ENCODE measurements around the gene CSPG5.

Gene CSPG5

DNA sequence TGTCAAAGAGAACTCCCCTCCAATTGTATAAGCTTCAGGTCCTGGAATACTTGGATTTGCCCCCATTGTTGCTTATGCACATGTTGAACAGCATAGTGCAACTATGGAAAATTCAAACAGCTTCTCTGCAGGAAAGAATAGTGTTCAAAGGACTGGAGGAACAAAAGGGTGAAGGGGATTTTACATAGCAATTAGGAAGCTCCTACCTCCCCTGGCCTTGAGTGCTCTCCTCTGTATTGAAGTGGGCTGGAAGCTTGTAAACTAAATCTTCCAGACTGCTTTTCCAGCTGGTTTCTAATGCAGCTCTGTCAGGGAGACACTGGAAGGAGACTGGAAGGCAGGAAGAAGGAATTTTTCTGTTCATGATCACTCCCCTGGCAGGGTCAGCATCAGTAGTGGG lies 57.9 kb downstream of the CSPG5 start:
- in situ Hi-C loops (cut with HindIII; ENCODE audit: low sequenced_read_pairs), result no loop called here

GRCh38 chr3:47517937-47518336 lies 60.7 kb downstream of the CSPG5 start:
- no peak overlapping the region for H3K4me3 ChIP-seq (ENCODE audit: low read depth, low read length)
- no peak for TF ChIP-seq CTCF (IDR thresholded peaks at IDR 0.05; ENCODE audit: low read depth, low read length)
- in situ Hi-C loops (cut with HindIII; ENCODE audit: low sequenced_read_pairs), result no loop called here
- DNase-seq (ENCODE audit: low read depth, low spot score), result no peak

More for the DNA sequence above, 57.9 kb downstream of the CSPG5 start:
- H3K4me3 ChIP-seq (ENCODE audit: low read depth, low read length), result no peak overlapping the region
- DNase-seq (ENCODE audit: low read depth, low spot score), result no peak
- no peak for TF ChIP-seq CTCF (IDR thresholded peaks at IDR 0.05; ENCODE audit: low read depth, low read length)

GRCh38 chr3:47515864-47516319 lies 62.8 kb downstream of the CSPG5 start:
- in situ Hi-C loops (cut with HindIII; ENCODE audit: low sequenced_read_pairs), result no loop called here
- DNase-seq (ENCODE audit: low read depth, low spot score), result no peak
- no peak for TF ChIP-seq CTCF (IDR thresholded peaks at IDR 0.05; ENCODE audit: low read depth, low read length)

DNA sequence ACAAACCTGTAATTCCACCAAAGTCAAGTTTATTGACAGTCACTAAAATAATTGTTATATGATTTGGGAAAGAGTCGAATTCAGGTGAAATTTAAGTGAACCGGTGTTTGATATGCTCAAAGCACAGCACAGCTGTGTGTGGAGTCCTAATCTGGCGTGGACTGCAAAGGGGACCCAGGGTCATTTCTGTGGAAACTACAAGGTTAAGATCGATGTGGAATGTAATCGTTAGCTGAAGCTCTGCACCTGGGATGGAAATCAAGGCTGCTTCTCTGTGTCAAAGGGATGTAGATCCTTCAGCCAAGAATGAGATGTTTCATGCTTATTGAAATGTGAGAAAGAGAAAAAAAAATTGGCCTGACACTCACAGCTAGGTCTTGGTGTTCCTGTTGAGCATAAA lies 63.6 kb downstream of the CSPG5 start:
- in situ Hi-C loops (cut with HindIII; ENCODE audit: low sequenced_read_pairs), result no loop called here
- H3K4me3 ChIP-seq (ENCODE audit: low read depth, low read length), result no peak overlapping the region
- TF ChIP-seq CTCF (IDR thresholded peaks at IDR 0.05; ENCODE audit: low read depth, low read length), result no peak
- DNase-seq (ENCODE audit: low read depth, low spot score), result no peak

More at GRCh38 chr3:47515864-47516319, 62.8 kb downstream of the CSPG5 start:
- H3K4me3 ChIP-seq (ENCODE audit: low read depth, low read length), result no peak overlapping the region

DNA sequence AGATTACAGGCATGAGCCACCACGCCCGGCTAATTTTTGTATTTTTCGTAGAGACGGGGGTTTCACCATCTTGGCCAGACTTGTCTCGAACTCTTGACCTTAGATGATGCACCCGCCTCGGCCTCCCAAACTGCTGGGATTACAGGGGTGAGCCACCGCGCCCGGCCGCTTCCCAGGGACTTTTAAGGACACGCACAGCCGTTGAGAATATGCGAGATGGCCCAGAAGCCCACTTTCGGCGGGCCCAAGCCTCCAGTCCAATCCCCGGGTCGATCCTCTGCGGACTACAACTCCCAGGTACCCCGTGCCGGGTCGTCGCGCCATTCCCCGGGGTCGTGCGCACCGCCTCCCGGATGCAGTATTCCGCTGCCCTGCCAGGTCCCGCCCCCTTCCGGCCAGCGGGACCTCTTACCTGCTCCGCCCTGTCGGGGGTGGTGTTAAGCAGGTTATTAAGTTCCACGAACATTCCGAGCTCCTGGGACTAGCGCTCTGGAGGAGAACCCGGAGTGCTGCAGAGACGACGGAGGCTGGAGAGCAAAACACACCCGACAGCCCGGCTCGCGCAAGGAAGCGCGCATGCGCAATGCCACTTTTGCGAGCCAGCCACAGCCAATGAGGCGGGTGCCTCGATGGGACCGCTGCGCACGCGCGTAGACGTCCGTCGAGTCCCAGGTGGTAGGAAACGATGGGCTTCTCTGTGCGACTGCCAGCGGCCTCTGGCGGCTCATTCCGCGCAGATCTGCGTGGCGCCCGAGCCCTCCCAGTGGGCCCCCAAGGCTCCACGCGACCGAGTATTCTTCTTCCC lies 65.3 kb downstream of the CSPG5 start, which contains the start of gene ELP6:
Gene ELP6, minus strand, starts transcription at position 588 of the 805 bp plus-strand sequence. Its CDS starts 122 bp downstream, at position 466.
- in situ Hi-C loops (cut with HindIII; ENCODE audit: low sequenced_read_pairs), result no loop called here
- peak within 1 kb of the TSS; percentile 66 for H3K4me3 ChIP-seq (ENCODE audit: low read depth, low read length)
- TF ChIP-seq CTCF (IDR thresholded peaks at IDR 0.05; ENCODE audit: low read depth, low read length), result peak; percentile 57
- DNase-seq (ENCODE audit: low read depth, low spot score), result peak; percentile 97

- in situ Hi-C loops (cut with HindIII; ENCODE audit: low sequenced_read_pairs), result no loop called here
- H3K4me3 ChIP-seq (ENCODE audit: low read depth, low read length), result peak overlapping the region; percentile 66
- DNase-seq (ENCODE audit: low read depth, low spot score), result peak; percentile 25
- no peak for TF ChIP-seq CTCF (IDR thresholded peaks at IDR 0.05; ENCODE audit: low read depth, low read length)
Measured at GRCh38 chr3:47512416-47513124, 66.1 kb downstream of the CSPG5 start.

Measured in astrocyte of the spinal cord (primary cell).